Keratinocyte (primary cell): ENCODE results near the gene SH3BP1. TPM values are rescaled to one million over a fixed set of nuclear protein-coding genes. Genes with fewer than 3 reads are reported as not detected.

Experiments used
- DNase-seq: peaks from one replicate; pipeline ENCODE4 v3.0.0-alpha.2; 2011; ENCODE audit warnings: low read depth, missing footprints, low spot score
- FAIRE-seq: peaks from 2 replicates; lab custom pipeline; 2011; peaks lifted over from hg19 to GRCh38; lab: Jason Lieb, UNC
- H2AFZ ChIP-seq: 2 replicates; pipeline ENCODE4 v1.6.0; 2012; ENCODE audit warnings: low read length, control low read depth, inconsistent platforms; ENCODE audit not compliant: control insufficient read depth
- H3K27ac ChIP-seq: 2 replicates; pipeline ENCODE4 v1.5.1; 2011; ENCODE audit warnings: low read length; ENCODE audit not compliant: control insufficient read depth, insufficient read depth
- H3K27me3 ChIP-seq: 3 replicates; pipeline ENCODE4 v1.6.0; 2011; ENCODE audit warnings: low read length; ENCODE audit not compliant: control insufficient read depth, insufficient read depth; ENCODE audit errors: extremely low read depth
- H3K36me3 ChIP-seq, 2 experiments: 2 replicates in 1 of 2; 3 replicates in 1 of 2; pipeline ENCODE4 v1.5.1; 2011; ENCODE audit warnings: low read length in 2 of 2, mild to moderate bottlenecking in 1 of 2; ENCODE audit not compliant: control insufficient read depth in 2 of 2, insufficient read depth in 2 of 2; ENCODE audit errors: extremely low read depth in 1 of 2
- H3K4me1 ChIP-seq: 3 replicates; pipeline ENCODE4 v1.5.1; 2011; ENCODE audit warnings: low read length; ENCODE audit not compliant: control insufficient read depth, insufficient read depth; ENCODE audit errors: extremely low read depth
- H3K4me2 ChIP-seq: 3 replicates; pipeline ENCODE4 v1.6.0; 2011; ENCODE audit warnings: low read depth, low read length; ENCODE audit not compliant: control insufficient read depth, insufficient read depth; ENCODE audit errors: extremely low read depth
- H3K4me3 ChIP-seq, 3 experiments: fragments of 200-600 bp in 1 of 3; sonication (generic) in 1 of 3; 2 replicates in 2 of 3; 3 replicates in 1 of 3; pipeline ENCODE4 v1.5.1; 2011 to 2016; ENCODE audit warnings: low read length in 3 of 3, mild to moderate bottlenecking in 3 of 3, control low read depth in 2 of 3, inconsistent platforms in 1 of 3, low read depth in 1 of 3, mixed read lengths in 1 of 3, mixed run types in 1 of 3, moderate library complexity in 1 of 3; ENCODE audit not compliant: control insufficient read depth in 2 of 3, insufficient read depth in 2 of 3; ENCODE audit errors: extremely low read depth in 1 of 3
- H3K79me2 ChIP-seq: 2 replicates; pipeline ENCODE4 v1.6.0; 2012; ENCODE audit warnings: low read length; ENCODE audit not compliant: control insufficient read depth, insufficient read depth
- H3K9ac ChIP-seq: 3 replicates; pipeline ENCODE4 v1.6.0; 2011; ENCODE audit warnings: low read length; ENCODE audit not compliant: control insufficient read depth, insufficient read depth; ENCODE audit errors: extremely low read depth
- H3K9me1 ChIP-seq: 3 replicates; pipeline ENCODE4 v1.6.0; 2011; ENCODE audit warnings: low read length; ENCODE audit not compliant: control insufficient read depth, insufficient read depth; ENCODE audit errors: extremely low read depth
- H3K9me3 ChIP-seq: 2 replicates; pipeline ENCODE4 v1.5.1; 2012; ENCODE audit warnings: low read depth, low read length; ENCODE audit not compliant: control insufficient read depth
- H4K20me1 ChIP-seq: 3 replicates; pipeline ENCODE4 v1.6.0; 2011; ENCODE audit warnings: low read length; ENCODE audit not compliant: control insufficient read depth, insufficient read depth; ENCODE audit errors: extremely low read depth
- EZH2 ChIP-seq: IDR thresholded peaks from one replicate; pipeline ENCODE4 v1.6.1; 2012; ENCODE audit warnings: inconsistent platforms, mild to moderate bottlenecking, low read length, moderate library complexity
- dilution Hi-C: fragments of 300-500 bp; cut with MboI; formaldehyde crosslinking; loops from one replicate; pipeline ENCODE4 v1.7.0; 2020; ENCODE audit warnings: low sequenced_read_pairs; ENCODE audit not compliant: extremely low pct_ligation_motif_present
- polyA plus RNA-seq, 5 experiments: library from polyadenylated mRNA; depleted of rRNA in 3 of 5; stranded (reverse) in 3 of 5; stranded (forward) in 1 of 5; unstranded in 1 of 5; fragments of >200 nt; gene quantifications; 1 replicate in 1 of 5; 2 replicates in 3 of 5; 3 replicates in 1 of 5; pipeline versions ENCODE4 v1.2.1 to v1.2.3, GENCODE V29; 2011 to 2012; ENCODE audit warnings: missing spikeins in 2 of 5, low read depth in 1 of 5, low replicate concordance in 1 of 5
- TF ChIP-seq, protein P1 (sequence below), 3 experiments: IDR thresholded peaks in 1 of 3; conservative IDR thresholded peaks in 1 of 3; optimal IDR thresholded peaks in 1 of 3; 2 replicates in 2 of 3; 3 replicates in 1 of 3; pipeline versions ENCODE3 to v1.5.1; 2011; ENCODE audit warnings: low read length in 3 of 3, mild to moderate bottlenecking in 3 of 3, moderate library complexity in 2 of 3, control low read depth in 1 of 3, inconsistent platforms in 1 of 3; ENCODE audit not compliant: insufficient read depth in 2 of 3; ENCODE audit errors: extremely low read depth in 1 of 3

Gene SH3BP1
- polyA plus RNA-seq, 1 donor (not counting 4 experiments of a cell fraction or from before 2014, with no cell fraction given): 27.2 TPM

DNA sequence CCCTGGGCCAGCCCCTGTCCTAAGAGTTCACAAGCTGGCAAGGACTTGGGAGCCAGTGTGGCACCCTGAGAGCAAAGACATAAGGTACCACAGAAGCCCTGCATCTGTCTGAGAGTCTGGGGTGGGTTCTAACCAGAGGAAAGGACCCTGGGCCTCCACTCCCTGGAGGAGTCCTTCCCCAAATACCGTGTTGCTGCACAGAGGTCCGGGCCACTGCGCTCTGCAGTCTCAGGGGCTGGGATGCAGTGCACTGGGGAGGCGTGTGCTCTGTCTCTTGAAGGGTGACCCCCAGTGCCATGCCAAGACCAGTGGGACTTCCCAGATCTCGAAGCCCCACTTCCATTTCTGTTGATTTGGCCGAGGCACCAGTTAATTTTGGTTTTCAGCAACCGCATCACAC lies 4.3 kb upstream of the SH3BP1 start:
- TF ChIP-seq, protein P1, sequence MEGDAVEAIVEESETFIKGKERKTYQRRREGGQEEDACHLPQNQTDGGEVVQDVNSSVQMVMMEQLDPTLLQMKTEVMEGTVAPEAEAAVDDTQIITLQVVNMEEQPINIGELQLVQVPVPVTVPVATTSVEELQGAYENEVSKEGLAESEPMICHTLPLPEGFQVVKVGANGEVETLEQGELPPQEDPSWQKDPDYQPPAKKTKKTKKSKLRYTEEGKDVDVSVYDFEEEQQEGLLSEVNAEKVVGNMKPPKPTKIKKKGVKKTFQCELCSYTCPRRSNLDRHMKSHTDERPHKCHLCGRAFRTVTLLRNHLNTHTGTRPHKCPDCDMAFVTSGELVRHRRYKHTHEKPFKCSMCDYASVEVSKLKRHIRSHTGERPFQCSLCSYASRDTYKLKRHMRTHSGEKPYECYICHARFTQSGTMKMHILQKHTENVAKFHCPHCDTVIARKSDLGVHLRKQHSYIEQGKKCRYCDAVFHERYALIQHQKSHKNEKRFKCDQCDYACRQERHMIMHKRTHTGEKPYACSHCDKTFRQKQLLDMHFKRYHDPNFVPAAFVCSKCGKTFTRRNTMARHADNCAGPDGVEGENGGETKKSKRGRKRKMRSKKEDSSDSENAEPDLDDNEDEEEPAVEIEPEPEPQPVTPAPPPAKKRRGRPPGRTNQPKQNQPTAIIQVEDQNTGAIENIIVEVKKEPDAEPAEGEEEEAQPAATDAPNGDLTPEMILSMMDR (optimal IDR thresholded peaks at IDR 0.05 in 1 of 3, IDR thresholded peaks at IDR 0.05 in 1 of 3, conservative IDR thresholded peaks at IDR 0.05 in 1 of 3; ENCODE audit: extremely low read depth in 1 of 3, insufficient read depth in 2 of 3, low read length in 3 of 3): no peak
- TF ChIP-seq EZH2: no peak
- Histone ChIP-seq H3K9me3 (no peaks in the 10 kb centered on the region), H3K9ac (no peak overlapping the region), H3K4me3 (no peak overlapping the region), H4K20me1 (no peaks in the 10 kb centered on the region), H3K9me1 (no peaks in the 10 kb centered on the region), H3K36me3 (peaks cover 8 to 11% of the 10 kb centered on the region in 2 experiments), H3K79me2 (peaks cover 2% of the 10 kb centered on the region), H3K27me3 (no peaks in the 10 kb centered on the region), H2AFZ (no peak overlapping the region), H3K27ac (no peak overlapping the region), H3K4me1 (peaks cover 22% of the 10 kb centered on the region), H3K4me2 (no peak overlapping the region)
- no peak for DNase-seq
- dilution Hi-C loops: no loop called here
- FAIRE-seq: no peak

DNA sequence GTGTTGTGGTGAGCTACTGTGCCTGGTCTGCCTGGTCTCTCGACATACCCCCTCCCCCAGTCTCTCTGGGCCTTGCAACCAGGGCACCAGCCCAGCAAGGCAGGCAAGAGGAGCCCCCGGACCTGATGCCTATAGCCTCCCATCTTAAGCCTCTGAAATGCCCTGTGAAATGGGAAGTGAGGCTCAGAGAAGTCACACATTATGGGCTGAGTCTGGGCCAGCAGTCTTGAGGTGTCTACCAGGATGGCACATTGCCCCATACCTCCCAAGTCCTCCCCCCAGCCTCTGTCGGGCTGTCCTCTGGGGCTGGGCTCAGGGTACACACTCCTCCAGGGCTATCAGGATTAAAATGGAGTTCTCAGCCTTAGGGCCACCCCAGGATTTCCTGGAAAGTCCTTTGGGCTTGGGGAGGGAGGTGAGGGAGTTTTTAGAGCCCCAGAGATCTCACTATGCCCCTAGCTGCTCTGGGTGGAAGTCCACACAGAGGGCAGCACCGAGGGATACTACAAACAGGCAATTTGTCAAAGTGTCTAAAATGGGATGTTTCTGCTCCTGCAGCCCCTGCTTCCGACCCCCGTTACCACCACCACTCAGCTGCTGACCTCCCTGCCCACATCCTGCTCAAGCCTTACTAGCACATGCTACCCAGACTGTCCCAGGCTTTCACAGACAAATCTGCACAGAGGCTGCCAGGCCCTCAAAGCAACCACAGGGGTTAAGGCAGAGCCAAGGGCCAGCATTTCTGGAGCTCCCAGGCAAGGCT lies 3.1 kb upstream of the SH3BP1 start:
- peaks cover 7% of the 10 kb centered on the region for H3K79me2 ChIP-seq
- no peaks in the 10 kb centered on the region for H3K27me3 ChIP-seq
- peaks cover 25% of the 10 kb centered on the region for H3K4me1 ChIP-seq
- peaks cover under 1% of the 10 kb centered on the region for H4K20me1 ChIP-seq
- dilution Hi-C loops: no loop called here
- no peaks in the 10 kb centered on the region for H3K9me3 ChIP-seq
- no peak overlapping the region for H3K4me2 ChIP-seq
- no peaks in the 10 kb centered on the region for H3K9me1 ChIP-seq
- TF ChIP-seq, protein P1 (optimal IDR thresholded peaks at IDR 0.05 in 1 of 3, IDR thresholded peaks at IDR 0.05 in 1 of 3, conservative IDR thresholded peaks at IDR 0.05 in 1 of 3; ENCODE audit: extremely low read depth in 1 of 3, insufficient read depth in 2 of 3, low read length in 3 of 3): peak; percentile 2 to 28 (median 27)
- TF ChIP-seq EZH2: no peak
- no peak overlapping the region for H3K27ac ChIP-seq
- H3K4me3 ChIP-seq: no peak overlapping the region
- peaks cover 1 to 9% of the 10 kb centered on the region in 2 experiments for H3K36me3 ChIP-seq
- FAIRE-seq (no peak), DNase-seq (no peak)
- H2AFZ ChIP-seq: no peak overlapping the region
- H3K9ac ChIP-seq: no peak overlapping the region
